K562 (cell line): ENCODE data around the gene NAPB. TPM values are rescaled to one million over a fixed set of nuclear protein-coding genes. Genes with fewer than 3 reads are reported as not detected.
A peak's percentile ranks its signal among the peaks of the same experiment; 100 is the strongest.

Experiments
- BRD4 ChIP-seq: fragments of 200-600 bp; sonication (generic); IDR thresholded peaks from 2 replicates; pipeline ENCODE4 v1.6.1; 2017; ENCODE audit warnings: inconsistent platforms
- FOSL1 ChIP-seq: fragments of 200-800 bp; sonication (Bioruptor generic); conservative IDR thresholded peaks from 2 replicates; pipeline ENCODE4 v1.6.1; 2016; ENCODE audit warnings: missing genetic modification characterization, missing compliant biosample characterization
- STAG1 ChIP-seq: sonication (generic); formaldehyde crosslinking; IDR thresholded peaks from 2 replicates; pipeline ENCODE4 v1.5.0; 2020; ENCODE audit warnings: missing genetic modification reagents, borderline replicate concordance
- TAF1 ChIP-seq: IDR thresholded peaks from 2 replicates; pipeline ENCODE4 v1.6.1; 2011; ENCODE audit warnings: mild to moderate bottlenecking, low read length, moderate library complexity; ENCODE audit not compliant: insufficient read depth, control insufficient read depth, severe bottlenecking; ENCODE audit errors: extremely low read depth
- TBP ChIP-seq: optimal IDR thresholded peaks from 2 replicates; pipeline ENCODE3; 2011; ENCODE audit warnings: low read depth, low read length, improper control_type of control experiment
- ZFPM2 ChIP-seq: fragments of 250-450 bp; sonication (Bioruptor Pico); IDR thresholded peaks from 2 replicates; pipeline ENCODE4 v1.5.1; 2022; ENCODE audit warnings: mild to moderate bottlenecking
- polyA plus RNA-seq, 8 experiments: library from polyadenylated mRNA; depleted of rRNA in 4 of 8; stranded (reverse) in 5 of 8; unstranded in 3 of 8; fragments of >200 nt; fragmentation: Nextera tagmentation in 2 of 8; fragmentation: Illumina TruSeq in 1 of 8; extraction: Ambion mirVana in 2 of 8; extraction: Trizol in 1 of 8; gene quantifications; 2 replicates each; pipeline versions ENCODE4 v1.2.1 to v1.2.3, GENCODE V29; 2011 to 2014; ENCODE audit warnings: inconsistent platforms in 1 of 8, missing spikeins in 1 of 8
- total RNA-seq, 7 experiments: library from RNA; depleted of rRNA in 6 of 7; stranded (reverse); fragments of >200 nt in 6 of 7; fragmentation: Illumina TruSeq in 2 of 7; extraction: Trizol in 2 of 7; gene quantifications; 2 replicates each; pipeline versions ENCODE4 v1.2.1 to v1.2.3, GENCODE V29; 2011 to 2021; ENCODE audit warnings: low replicate concordance in 1 of 7
- TF ChIP-seq, protein P1 (sequence below): sonication (generic); formaldehyde crosslinking; IDR thresholded peaks from 2 replicates; pipeline ENCODE4 v1.5.0; 2020; ENCODE audit warnings: missing genetic modification reagents
- TF ChIP-seq, protein P2 (sequence below): fragments of 200-800 bp; sonication (Bioruptor generic); IDR thresholded peaks from 2 replicates; pipeline ENCODE4 v1.6.1; 2017; ENCODE audit warnings: missing genetic modification characterization, missing compliant biosample characterization

Gene NAPB
- total and polyA plus RNA-seq, 9 of the 15 experiments (the other 6 are each of a cell fraction or from before 2014, with no cell fraction given): 1.4 to 7.7 (median 5.2) TPM

DNA sequence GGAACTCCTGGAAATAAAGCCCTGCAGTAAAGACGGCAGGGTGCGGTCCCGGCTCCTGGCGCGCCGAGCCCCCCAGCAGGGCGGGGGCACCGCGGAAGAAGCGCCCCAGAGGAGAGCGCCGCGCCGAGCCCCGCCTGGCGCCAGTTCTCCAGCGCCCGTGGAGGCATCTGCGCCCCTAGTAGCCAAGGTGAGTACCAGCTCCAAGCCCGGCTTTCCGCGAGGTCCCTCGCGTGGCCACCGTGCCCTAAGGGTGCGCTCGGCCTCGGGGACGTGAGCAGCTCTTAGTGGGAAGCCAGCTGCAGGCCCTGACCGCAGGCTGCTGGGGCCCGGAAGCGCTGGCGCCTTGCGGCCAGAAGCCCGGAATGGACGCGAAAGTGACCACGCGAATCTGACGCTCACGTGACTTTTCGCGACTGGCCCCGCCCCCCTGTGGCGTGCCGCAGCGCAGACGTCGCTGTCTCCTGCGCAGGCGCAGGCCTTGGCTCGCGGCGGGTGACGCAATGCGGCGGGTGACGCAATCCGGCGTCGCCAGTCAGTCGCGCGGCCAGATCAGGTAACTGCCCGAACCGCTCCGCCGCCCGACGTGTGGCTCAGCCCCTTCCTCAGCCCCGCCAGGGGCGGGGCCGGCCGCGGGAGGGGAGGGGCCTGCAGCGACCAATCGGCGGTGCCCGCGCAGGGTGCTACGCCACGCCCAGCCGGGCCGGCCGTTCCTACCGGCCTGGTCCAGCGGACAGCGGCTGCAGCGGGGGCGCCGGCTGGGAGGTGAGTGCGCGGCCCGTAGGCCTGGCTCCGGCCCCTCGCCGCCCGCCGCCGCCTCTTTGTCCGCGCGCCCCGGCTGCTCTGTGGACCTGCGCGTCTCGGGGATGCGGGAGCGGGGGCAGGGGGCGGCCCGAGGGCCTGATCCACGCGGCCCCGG is 59.6 kb downstream of the NAPB start, which contains the start of gene GZF1 (continued):
- TF ChIP-seq BRD4 (0 out of 2 replicates have a peak, but pooled peaks have one; percentile 67), TBP (peak; percentile 62), STAG1 (CRISPR knock-in tag) (no peak), FOSL1 (tag) (peak; percentile 68), TAF1 (peak; percentile 68), ZFPM2 (no peak)
- TF ChIP-seq, protein P1, sequence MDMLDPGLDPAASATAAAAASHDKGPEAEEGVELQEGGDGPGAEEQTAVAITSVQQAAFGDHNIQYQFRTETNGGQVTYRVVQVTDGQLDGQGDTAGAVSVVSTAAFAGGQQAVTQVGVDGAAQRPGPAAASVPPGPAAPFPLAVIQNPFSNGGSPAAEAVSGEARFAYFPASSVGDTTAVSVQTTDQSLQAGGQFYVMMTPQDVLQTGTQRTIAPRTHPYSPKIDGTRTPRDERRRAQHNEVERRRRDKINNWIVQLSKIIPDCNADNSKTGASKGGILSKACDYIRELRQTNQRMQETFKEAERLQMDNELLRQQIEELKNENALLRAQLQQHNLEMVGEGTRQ: peak; percentile 99
- TF ChIP-seq, protein P2, sequence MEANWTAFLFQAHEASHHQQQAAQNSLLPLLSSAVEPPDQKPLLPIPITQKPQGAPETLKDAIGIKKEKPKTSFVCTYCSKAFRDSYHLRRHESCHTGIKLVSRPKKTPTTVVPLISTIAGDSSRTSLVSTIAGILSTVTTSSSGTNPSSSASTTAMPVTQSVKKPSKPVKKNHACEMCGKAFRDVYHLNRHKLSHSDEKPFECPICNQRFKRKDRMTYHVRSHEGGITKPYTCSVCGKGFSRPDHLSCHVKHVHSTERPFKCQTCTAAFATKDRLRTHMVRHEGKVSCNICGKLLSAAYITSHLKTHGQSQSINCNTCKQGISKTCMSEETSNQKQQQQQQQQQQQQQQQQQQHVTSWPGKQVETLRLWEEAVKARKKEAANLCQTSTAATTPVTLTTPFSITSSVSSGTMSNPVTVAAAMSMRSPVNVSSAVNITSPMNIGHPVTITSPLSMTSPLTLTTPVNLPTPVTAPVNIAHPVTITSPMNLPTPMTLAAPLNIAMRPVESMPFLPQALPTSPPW (CRISPR knock-in tag): peak; percentile 72
